GM12892 (cell line): ENCODE data around the gene UBE2E1.
"Not testable (repeated sequence)": the region's sequence is repeated elsewhere in the genome, so short reads cannot be mapped to it uniquely, and the experiment has no call there.

Experiments
- DNase-seq: peaks from one replicate; pipeline ENCODE4 v3.0.0; 2011; ENCODE audit not compliant: insufficient read length
- FAIRE-seq: peaks from 2 replicates; lab custom pipeline; 2011; peaks lifted over from hg19 to GRCh38; lab: Jason Lieb, UNC
- POLR2A ChIP-seq: IDR thresholded peaks from 2 replicates; pipeline ENCODE4 v1.6.1; 2011; ENCODE audit warnings: low read depth, low read length, control low read depth
- POLR2AphosphoS5 ChIP-seq: IDR thresholded peaks from 2 replicates; pipeline ENCODE4 v1.6.1; 2011; ENCODE audit warnings: low read depth, low read length, control low read depth
- TAF1 ChIP-seq: IDR thresholded peaks from 2 replicates; pipeline ENCODE4 v1.6.1; 2011; ENCODE audit warnings: low read depth, mild to moderate bottlenecking, control low read depth, low read length, borderline replicate concordance

The UBE2E1 gene

DNA sequence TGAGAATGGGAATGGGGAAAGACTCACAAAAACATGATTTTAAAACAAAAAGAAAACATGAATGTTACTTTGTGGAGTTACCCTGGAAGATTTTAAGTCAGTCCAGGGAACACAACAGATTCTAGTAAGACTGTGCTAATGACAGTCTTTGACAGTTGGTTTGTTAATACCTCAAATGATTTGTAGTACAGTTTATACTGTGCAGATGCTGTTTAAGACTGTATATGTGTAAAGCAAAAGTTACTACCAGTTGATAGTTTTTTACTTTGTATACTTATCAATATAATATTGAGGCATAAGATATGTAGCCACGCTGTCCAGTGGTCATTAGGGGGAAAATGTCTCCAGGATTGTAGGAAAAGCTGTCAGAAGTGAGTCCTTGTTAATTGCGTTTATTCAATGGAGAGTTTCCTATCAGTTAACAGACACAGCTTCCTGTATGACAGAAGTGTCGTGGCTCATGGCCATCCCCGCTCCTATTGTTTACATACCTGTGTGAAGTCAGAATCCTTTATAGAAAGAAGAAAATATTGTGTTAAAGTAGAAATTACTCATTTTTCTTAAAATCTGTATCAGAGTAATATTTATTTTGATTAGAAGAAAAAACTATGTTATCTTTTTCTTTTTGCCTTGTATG, 75.1 kb downstream of the UBE2E1 start:
- FAIRE-seq (no peak), DNase-seq (no peak)
- TF ChIP-seq TAF1 (no peak), POLR2AphosphoS5 (no peak), POLR2A (no peak)

DNA sequence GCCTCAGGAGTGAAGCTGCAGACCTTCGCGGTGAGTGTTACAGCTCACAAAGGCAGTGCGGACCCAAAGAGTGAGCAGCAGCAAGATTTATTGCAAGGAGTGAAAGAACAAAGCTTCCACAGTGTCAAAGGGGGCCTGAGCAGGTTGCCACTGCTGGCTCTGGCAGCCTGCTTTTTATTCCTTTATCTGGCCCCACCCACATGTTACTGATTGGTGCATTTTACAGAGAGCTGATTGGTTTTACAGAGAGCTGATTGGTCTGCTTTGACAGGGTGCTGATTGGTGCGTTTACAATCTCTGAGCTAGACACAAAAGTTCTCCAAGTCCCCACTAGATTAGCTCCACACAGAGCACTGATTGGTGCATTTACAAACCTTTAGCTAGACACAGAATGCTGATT, 76.2 kb downstream of the UBE2E1 start:
- FAIRE-seq, DNase-seq: not testable (repeated sequence)

- DNase-seq (no peak), FAIRE-seq (no peak)
- TF ChIP-seq TAF1: no peak
- TF ChIP-seq POLR2AphosphoS5: no peak
- no peak for TF ChIP-seq POLR2A
Measured at GRCh38 chr3:23882487-23882918, 76.7 kb downstream of the UBE2E1 start.

- DNase-seq (no peak), FAIRE-seq (no peak)
- TF ChIP-seq TAF1 (no peak), POLR2A (no peak), POLR2AphosphoS5 (no peak)
Measured at GRCh38 chr3:23884481-23884880, 78.7 kb downstream of the UBE2E1 start.

GRCh38 chr3:23885210-23885609, 79.5 kb downstream of the UBE2E1 start:
- TF ChIP-seq TAF1: no peak
- no peak for TF ChIP-seq POLR2AphosphoS5
- TF ChIP-seq POLR2A: no peak
- DNase-seq (no peak), FAIRE-seq (no peak)

DNA sequence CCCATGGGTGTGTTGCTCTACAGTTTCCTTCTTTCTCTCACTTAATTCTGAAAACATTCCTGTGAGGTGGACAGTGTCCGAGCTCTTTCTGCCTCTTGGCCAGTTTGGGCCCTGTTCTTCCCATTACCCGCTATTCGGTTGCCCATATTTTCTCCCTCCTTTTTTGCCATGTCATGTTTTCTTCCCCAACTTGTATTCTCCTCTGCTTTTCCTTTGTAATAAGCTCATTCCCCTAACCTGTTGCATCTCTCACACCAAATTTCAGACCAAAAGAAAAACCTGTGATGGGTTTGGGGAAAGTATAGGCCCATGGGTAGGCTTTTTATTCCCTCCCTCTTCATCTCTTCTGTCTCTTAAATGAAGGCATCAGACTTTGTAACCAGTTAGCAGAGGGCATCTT, 80.6 kb downstream of the UBE2E1 start:
- DNase-seq: no peak
- no peak for TF ChIP-seq POLR2AphosphoS5
- no peak for TF ChIP-seq TAF1
- TF ChIP-seq POLR2A: no peak
- FAIRE-seq: no peak

DNA sequence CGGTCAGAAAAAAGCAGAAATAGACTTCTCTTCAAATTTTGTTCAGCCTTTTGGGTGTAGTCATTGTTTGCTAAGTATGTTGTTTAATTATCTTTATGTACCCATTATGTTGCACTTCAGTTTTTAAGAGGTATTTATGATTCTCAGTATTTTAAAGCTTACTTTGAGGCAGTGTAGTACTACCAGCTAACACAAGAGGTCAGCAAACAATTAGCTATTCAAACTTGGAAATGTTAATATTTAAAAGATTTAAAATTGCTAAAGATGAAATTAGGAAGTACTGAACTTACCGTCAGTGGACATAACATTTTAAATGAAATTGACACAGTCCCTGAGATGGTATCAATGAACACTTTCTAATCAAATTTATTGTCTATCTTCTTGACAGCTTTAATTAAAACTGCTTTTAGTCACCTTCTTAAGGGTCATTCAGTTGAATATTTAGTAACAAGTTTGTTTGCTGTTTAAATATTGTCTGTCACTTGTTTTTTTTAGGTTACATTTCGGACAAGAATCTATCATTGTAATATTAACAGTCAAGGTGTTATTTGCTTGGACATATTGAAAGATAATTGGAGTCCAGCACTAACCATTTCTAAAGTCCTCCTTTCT, 83.0 kb downstream of the UBE2E1 start:
- TF ChIP-seq POLR2AphosphoS5 (no peak), TAF1 (no peak), POLR2A (no peak)
- no peak for DNase-seq
- no peak for FAIRE-seq

DNA sequence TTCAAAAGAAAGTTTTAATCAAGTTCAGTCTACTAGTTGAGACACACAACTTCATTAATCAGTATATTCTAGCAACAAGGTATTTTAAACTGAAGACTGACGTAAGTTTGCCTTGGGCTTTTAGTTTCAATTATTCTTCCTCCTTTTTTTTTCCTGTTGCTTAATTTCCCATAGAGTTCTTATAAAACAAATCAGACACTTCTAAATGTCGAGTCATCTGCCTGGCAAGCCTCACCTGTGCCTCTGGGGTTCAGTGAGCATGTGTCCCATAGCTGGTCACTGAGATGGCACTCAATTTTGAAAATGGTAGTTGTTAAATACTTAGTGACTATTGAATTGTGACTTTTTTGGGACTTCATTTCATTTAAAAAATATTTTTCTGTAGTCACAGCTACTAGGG, 83.6 kb downstream of the UBE2E1 start:
- FAIRE-seq (no peak), DNase-seq (no peak)
- TF ChIP-seq POLR2A: no peak

GRCh38 chr3:23889950-23890349, 84.2 kb downstream of the UBE2E1 start:
- FAIRE-seq (no peak), DNase-seq (no peak)
- TF ChIP-seq POLR2A (no peak), POLR2AphosphoS5 (no peak), TAF1 (no peak)

GRCh38 chr3:23894254-23895061, 88.7 kb downstream of the UBE2E1 start:
- no peak for FAIRE-seq
- TF ChIP-seq POLR2AphosphoS5: peak; percentile 43
- TF ChIP-seq TAF1: no peak
- TF ChIP-seq POLR2A: peak; percentile 19; the same call in 1 of the 2 replicates
- no peak for DNase-seq

GRCh38 chr3:23895181-23895580, 89.4 kb downstream of the UBE2E1 start:
- TF ChIP-seq POLR2AphosphoS5: no peak
- TF ChIP-seq TAF1: no peak
- no peak for TF ChIP-seq POLR2A
- FAIRE-seq (no peak), DNase-seq (no peak)

DNA sequence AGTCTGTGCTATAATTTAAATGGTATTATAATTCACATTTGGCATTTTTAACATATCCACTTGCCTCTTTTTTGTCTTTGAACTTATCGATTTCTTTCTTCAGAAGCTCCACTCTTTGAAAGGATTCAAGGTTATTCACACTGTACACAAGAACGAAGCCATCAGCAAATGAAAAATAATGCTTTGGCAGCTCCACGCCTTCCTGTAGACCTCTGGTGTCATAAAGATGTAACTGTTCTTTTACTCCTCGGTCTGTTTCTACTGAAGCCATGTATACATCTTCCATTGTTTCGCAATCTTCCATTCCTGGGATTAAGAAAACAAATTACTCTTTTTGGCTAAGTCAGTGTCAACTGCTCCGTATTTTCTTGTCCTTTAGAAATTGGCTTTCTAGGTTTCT, 95.0 kb downstream of the UBE2E1 start:
- no peak for DNase-seq
- FAIRE-seq: no peak
- TF ChIP-seq TAF1 (no peak), POLR2AphosphoS5 (no peak), POLR2A (no peak)
